GM18519 (cell line): ENCODE results near the gene ZDHHC14.
"Not testable (repeated sequence)": the region's sequence is repeated elsewhere in the genome, so short reads cannot be mapped to it uniquely, and the experiment has no call there.

Source experiments
- ATAC-seq: cut with Tn5 transposase; IDR thresholded peaks from one replicate; pipeline ENCODE4 v1.9.1; 2021; ENCODE audit warnings: mild to moderate bottlenecking, moderate library complexity; ENCODE audit not compliant: unreplicated experiment, low FRiP score

Gene ZDHHC14

DNA sequence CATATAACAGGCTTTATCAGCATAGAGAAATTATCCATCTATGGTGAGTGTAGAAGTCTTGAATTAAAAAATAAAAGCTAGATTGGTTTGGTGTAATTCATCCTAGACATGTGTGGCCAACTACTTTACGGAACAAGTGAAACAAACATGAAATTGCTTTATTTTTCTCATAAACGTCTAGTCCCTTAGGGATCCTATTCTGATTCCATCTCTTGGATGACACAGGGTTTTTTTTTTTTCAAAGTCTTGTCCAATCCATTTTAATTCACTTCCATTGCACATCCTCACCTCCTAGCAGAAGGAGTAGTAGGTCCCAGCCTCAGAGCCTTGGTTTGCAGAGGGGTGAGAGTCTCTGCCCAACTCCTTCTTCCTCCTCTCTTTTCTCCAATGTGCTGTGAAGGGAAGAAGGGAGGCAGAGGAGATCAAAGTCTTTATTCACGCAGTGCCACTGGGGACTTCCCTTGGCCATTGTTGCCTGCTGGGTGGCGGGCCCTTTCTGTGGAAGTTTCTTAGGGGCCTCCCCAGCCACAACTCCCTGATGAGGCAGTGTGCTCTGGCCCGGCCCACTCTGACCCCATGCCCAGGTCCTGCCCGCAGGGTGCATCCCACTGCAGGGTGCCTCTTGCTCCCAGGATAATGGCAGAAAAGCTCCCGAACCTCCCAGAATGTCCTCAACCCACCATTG, 337.7 kb downstream of the ZDHHC14 start:
- ATAC-seq, result no peak

DNA sequence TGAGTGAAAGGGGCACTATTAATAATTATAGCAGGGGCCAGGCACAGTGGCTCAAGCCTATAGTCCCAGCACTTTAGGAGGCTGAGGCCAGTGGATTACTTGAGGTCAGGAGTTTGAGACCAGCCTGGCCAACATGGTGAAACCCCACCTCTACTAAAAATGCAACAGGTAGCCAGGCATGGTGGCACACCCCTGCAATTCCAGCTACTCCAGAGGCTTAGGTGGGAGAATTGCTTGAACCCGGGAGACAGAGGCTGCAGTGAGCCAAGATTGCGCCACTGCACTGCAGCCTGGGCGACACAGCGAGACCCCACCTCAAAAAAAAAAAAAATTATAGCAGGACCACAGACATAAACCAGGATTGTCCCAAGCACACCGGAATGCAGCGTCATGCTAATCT, 340.0 kb downstream of the ZDHHC14 start:
- ATAC-seq, result not testable (repeated sequence)

- ATAC-seq, result no peak
Measured at GRCh38 chr6:157721426-157721825, 340.4 kb downstream of the ZDHHC14 start.

GRCh38 chr6:157721830-157722229, 340.8 kb downstream of the ZDHHC14 start:
- no peak for ATAC-seq

DNA sequence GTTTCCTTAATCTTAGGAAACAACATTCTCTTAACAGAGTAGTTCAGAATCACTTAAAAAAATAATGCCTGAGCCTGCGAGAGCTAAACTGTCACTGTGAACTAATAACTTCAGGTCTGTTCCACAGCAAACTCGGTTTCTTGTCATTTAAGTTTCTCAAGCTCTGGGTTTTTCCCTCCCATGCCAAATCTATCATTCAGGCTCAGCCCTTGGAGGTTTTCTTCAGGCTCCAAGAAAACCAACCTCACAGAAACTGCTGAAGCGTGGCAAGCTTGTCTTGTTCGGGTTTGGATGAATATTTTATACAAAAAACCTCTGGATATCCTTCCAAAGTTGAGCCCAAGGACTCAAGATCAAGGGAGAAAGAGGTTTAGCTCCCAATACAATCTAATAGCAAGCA, 342.4 kb downstream of the ZDHHC14 start:
- ATAC-seq, result no peak

- no peak for ATAC-seq
Measured at GRCh38 chr6:157724138-157724820, 343.3 kb downstream of the ZDHHC14 start.

DNA sequence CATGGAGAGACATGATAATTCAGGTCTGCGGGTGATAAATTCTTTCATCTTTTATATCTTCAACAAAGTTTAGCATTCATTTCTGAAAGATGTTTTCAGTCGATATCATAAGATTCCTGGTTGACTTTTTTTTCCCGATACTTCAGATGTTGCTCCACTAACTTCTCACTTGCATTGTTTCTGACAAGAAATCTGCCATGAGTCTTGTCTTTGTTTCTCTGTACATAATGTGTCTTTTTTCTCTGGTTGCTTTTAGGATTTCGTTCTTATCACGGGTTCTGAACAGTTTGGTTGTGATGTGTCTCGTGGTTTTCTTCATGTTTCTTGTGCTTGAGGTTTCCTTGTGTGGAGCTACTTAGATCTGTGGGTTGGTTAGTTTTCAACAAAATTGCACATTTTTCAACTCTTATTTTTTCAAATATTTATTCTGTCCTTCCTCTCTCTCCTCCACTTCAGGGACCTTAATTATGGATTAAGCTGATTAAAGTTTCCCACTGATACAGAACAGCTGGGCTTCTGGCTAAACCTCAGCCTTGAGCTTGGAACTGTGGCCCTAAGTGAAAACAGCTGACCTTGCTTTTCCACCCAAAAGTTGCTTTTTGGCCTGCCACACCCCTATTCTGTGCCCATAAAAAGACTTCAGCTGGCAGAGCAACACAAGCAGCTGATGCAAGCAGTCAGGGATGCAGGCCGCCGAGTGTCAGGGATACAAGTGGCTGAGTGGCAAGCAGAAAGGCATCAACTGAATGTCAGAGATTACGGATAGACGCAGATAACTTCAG, 344.2 kb downstream of the ZDHHC14 start:
- no peak for ATAC-seq

- no peak for ATAC-seq
Measured at GRCh38 chr6:157725836-157726235, 344.8 kb downstream of the ZDHHC14 start.

- no peak for ATAC-seq
Measured at GRCh38 chr6:157726892-157727628, 346.1 kb downstream of the ZDHHC14 start.
